Measurements from ENCODE around the gene MPPED1.

DNA sequence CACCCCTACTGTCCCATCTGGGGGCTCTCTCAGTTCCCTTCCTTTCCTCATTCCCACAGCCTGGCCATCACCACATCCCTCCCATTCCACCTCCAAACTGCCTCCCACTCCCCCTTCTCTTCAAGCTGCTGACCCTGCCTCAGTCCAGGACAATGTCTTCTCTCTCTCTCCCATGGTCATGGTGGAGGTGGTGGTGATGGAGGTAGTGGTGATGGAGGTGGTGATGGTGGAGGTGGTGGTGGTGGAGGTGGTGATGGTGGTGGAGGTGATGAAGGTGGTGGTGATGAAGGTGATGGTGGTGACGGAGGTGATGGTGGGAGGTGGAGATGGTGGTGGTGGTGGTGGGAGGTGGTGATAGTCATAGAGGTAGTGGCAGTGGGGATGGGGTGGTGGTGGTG is 87.0 kb downstream of the MPPED1 start:
- TF ChIP-seq POLR2AphosphoS5 (IDR thresholded peaks at IDR 0.05; ENCODE audit: low read depth, low read length): no peak
- TF ChIP-seq POLR2A (IDR thresholded peaks at IDR 0.05; ENCODE audit: low read depth, low read length): no peak
- TF ChIP-seq POU2F2 (IDR thresholded peaks at IDR 0.05; ENCODE audit: low read depth, low read length): no peak
- no peak for TF ChIP-seq SPI1 (IDR thresholded peaks at IDR 0.05; ENCODE audit: low read depth, low read length)

Data from GM12891 (cell line).